C4-2B (cell line): ENCODE measurements around the gene AMOTL2.

Experiments
- CTCF ChIP-seq: fragments of 450-650 bp; conservative IDR thresholded peaks from 2 replicates; pipeline ENCODE4 v1.5.1; 2017; ENCODE audit warnings: mild to moderate bottlenecking
- ZFX ChIP-seq: fragments of 450-650 bp; IDR thresholded peaks from 2 replicates; pipeline ENCODE4 v1.6.1; 2017

DNA sequence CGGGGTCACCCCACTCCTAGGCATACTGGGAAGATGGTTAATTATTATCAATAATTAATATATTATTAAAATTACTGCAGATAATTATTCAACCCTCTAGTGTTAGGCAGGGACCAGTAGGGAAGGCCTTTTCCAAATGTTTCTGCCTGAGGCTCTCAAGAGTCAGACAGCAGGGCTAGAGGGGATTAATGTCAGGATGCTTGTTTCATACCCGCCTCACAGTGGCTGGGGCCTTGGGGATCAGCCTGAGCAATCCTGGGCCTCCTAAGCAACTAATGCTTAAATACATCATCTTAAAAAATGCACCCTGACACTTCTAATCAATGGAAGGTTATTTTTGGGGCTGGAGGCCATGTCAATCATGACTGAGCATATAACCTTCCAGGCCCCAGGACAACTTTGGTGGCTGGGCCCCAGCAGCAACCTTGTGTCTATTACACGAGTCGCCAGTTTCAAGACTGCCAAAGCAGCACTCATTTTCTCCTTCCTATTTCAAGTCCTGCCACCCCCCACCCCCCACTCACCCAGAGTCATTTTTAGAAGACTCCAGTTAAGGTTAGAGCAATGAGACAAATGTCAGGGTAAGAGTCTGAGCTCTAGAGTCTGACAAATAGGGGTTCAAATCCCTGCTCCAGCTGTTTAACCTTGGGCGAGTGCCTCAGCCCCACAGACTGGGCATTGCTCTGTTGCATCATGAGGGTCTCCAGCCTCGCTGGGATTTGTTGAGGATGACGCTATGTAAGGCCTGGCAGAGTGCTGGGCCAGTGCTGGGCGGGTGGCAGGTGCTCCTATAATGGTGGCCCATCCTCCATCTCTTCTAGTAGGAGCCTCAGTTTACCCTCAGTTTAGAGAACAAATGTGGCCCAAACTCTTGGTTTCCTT, 6.1 kb downstream of the AMOTL2 start:
- no peak for TF ChIP-seq CTCF
- TF ChIP-seq ZFX, result no peak
